NCI-H345 treated with DMSO at 0.1 percent for 48 hours (cell line): ENCODE results near the gene KIF26A.
A peak's percentile ranks its signal among the peaks of the same experiment; 100 is the strongest.

ENCODE experiments used
- DNase-seq: peaks from one replicate; lab custom pipeline; 2025; ENCODE audit not compliant: unreplicated experiment; lab: John Stamatoyannopoulos, UW

The KIF26A gene

GRCh38 chr14:104138098-104138717, at the start of gene KIF26A:
TSS of gene KIF26A (plus strand) at chr14:104138587. CDS start at chr14:104138723, 136 bp downstream.
- peak; percentile 82 for DNase-seq

GRCh38 chr14:104090071-104090748, 48.2 kb upstream of the KIF26A start:
- DNase-seq = no peak

- no peak for DNase-seq
These were observed 47.1 kb upstream of the KIF26A start for GRCh38 chr14:104091061-104091926.

GRCh38 chr14:104091927-104092771, 46.2 kb upstream of the KIF26A start:
- DNase-seq = no peak

GRCh38 chr14:104092931-104093365, 45.4 kb upstream of the KIF26A start:
- DNase-seq = no peak

- DNase-seq = no peak
These were observed 44.9 kb upstream of the KIF26A start for GRCh38 chr14:104093366-104094055.

- no peak for DNase-seq
These were observed 44.2 kb upstream of the KIF26A start for GRCh38 chr14:104094056-104094708.

GRCh38 chr14:104094709-104095425, 43.5 kb upstream of the KIF26A start:
- peak; percentile 26 for DNase-seq

DNA sequence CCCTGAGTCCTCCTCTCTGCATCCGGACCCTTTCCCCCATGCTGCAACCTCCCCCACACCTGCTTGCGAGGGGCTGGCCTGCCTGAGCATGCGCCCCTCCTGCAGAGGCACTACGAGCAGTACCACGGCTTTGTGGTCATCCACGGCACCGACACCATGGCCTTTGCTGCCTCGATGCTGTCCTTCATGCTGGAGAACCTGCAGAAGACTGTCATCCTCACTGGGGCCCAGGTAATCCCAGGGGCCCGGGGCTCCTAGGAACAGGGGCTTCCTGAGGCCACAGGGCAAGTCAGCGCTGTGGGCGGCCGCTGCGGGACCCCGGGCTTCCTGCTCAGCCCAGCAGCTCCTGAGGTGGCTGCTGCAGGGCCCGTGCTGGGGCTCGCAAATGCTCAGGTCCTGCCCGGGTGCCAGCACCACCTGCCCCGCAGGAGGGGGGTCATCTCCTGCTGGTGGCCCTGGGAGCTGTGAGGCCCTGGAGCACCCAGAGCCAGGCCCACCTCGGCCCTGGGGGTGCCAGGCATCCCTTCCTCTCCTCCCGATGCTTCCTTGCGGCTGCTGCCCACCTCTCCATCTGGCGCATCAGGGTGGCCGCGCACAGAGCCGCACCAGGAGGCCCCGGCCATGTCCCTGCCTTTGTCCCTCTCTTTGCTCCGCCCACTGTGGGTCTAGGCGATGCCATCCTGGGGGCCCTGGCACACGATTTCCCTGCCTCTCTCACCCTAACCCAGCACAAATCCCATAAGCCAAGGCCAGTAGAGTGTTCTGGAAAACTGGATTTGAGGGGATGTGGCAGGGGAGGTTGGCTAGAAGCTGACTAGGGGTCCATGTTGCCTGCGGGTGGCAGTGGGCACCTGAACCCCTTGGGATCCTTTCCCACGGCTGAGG, 42.7 kb upstream of the KIF26A start:
- DNase-seq = no peak

GRCh38 chr14:104096318-104096717, 42.1 kb upstream of the KIF26A start:
- DNase-seq = no peak

GRCh38 chr14:104096751-104097700, 41.4 kb upstream of the KIF26A start:
- no peak for DNase-seq

- no peak for DNase-seq
These were observed 39.9 kb upstream of the KIF26A start for GRCh38 chr14:104098272-104099095.

GRCh38 chr14:104099096-104100041, 39.0 kb upstream of the KIF26A start:
- DNase-seq = no peak

- DNase-seq = no peak
These were observed 38.0 kb upstream of the KIF26A start for GRCh38 chr14:104100171-104101085.
